Lower leg skin (tissue), 4 donors: Measurements from ENCODE around the gene HDGFL2. TPM values are rescaled to one million over a fixed set of nuclear protein-coding genes. Genes with fewer than 3 reads are reported as not detected.

Experiments
- DNase-seq, 2 donors: peaks; one replicate each; pipeline ENCODE4 v3.0.0-alpha.2; 2019; ENCODE audit warnings: low spot score in 2 of 2
- H3K4me3 ChIP-seq: fragments of 200-600 bp; sonication (generic); 2 replicates; pipeline ENCODE4 v1.5.1; 2017; ENCODE audit warnings: mild to moderate bottlenecking, low read depth; ENCODE audit not compliant: poor library complexity, severe bottlenecking
- CTCF ChIP-seq, 3 donors: fragments of 450-650 bp; IDR thresholded peaks; one replicate each; pipeline ENCODE4 v1.5.1; 2016; ENCODE audit warnings: antibody characterized with exemption in 3 of 3, mild to moderate bottlenecking in 3 of 3, moderate library complexity in 2 of 3
- POLR2A ChIP-seq, 2 donors: fragments of 450-650 bp; IDR thresholded peaks; one replicate each; pipeline ENCODE4 v1.6.1; 2016 to 2017; ENCODE audit warnings: antibody characterized with exemption in 2 of 2, mild to moderate bottlenecking in 1 of 2, moderate library complexity in 1 of 2
- WGBS, 2 donors: methylation state at CpG; one replicate each; pipeline ENCODE4 v1.1.5; 2018; 5-methylcytosine and 5-hydroxymethylcytosine counted together
- intact Hi-C: fragments of 100-400 bp; cut with DNase I; formaldehyde crosslinking; loops from one replicate; pipeline ENCODE4 v1.15.0; 2023; ENCODE audit warnings: low total_unique reads
- total RNA-seq, 4 donors: library from RNA; depleted of rRNA; stranded (reverse); fragments of >200 nt; gene quantifications; one replicate each; pipeline ENCODE4 v1.1.0, GENCODE V29; 2016

Gene HDGFL2
- total RNA-seq, 4 donors from 2014 or later = 20.9 to 36.4 (median 30.1) TPM

DNA sequence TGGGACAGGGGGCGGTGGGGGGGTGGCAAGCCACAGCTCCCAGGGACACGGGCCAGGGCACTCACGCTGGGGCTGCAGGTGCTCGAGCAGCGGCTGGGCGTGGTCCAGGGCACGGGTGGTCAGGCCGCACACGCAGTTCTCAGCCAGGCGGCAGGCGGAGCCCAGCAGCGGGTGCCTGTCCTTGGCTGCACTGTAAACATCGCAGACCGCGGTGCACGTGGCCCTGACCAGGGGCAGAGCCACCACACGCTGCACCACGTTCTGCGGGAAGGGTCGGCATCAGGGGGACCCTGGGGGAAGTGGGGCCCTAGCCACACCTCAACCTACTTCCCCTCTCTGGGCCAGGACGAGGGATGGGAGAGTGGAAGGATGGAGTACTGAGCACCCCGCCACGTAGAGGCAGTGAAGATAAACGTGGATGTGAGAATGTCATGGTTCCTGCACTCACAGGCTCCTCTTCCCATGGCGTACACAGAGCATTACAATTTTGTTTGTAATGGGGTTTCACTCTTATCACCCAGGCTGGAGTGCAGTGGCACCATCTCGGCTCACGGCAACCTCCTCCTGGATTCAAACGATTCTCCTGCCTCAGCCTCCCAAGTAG is 59.6 kb downstream of the HDGFL2 start:
- intact Hi-C loops = no loop called here
- WGBS, 2 donors = 63 to 65% methylated on average over 20 of the region's 28 CpGs
- no peak for DNase-seq
- TF ChIP-seq POLR2A (IDR thresholded peaks at IDR 0.05) (no peak), CTCF (IDR thresholded peaks at IDR 0.05) (no peak)
- H3K4me3 ChIP-seq = no peak overlapping the region

DNA sequence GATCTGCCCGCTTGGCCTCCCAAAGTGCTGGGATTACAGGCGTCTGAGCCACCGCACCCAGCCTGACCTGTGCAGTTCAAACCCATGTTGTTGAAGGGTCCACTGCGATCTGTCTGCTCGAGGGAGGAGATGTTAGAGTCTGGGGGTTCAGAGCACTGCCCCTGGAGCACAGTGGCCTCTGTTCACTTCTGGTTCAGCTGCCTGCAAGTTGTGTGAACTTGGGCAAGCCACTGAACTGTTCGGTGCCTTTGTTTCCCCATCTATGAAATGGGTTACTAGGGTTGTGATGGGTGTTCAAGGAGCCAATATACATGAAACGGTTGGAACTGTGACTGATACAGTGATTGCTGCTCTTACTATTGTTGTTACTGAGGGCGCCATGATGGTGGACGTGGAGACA is 61.2 kb downstream of the HDGFL2 start:
- no peak overlapping the region for H3K4me3 ChIP-seq
- DNase-seq = no peak
- intact Hi-C loops = no loop called here
- 75 to 77% methylated on average over 9 of the region's 9 CpGs for WGBS, 2 donors
- no peak for TF ChIP-seq POLR2A (IDR thresholded peaks at IDR 0.05)
- no peak for TF ChIP-seq CTCF (IDR thresholded peaks at IDR 0.05)

GRCh38 chr19:4533835-4534424 is 61.8 kb downstream of the HDGFL2 start:
- intact Hi-C loops = no loop called here
- 69 to 82% methylated on average over 9 of the region's 9 CpGs for WGBS, 2 donors
- TF ChIP-seq POLR2A (IDR thresholded peaks at IDR 0.05) (no peak), CTCF (IDR thresholded peaks at IDR 0.05) (no peak)
- no peak overlapping the region for H3K4me3 ChIP-seq
- DNase-seq = no peak

DNA sequence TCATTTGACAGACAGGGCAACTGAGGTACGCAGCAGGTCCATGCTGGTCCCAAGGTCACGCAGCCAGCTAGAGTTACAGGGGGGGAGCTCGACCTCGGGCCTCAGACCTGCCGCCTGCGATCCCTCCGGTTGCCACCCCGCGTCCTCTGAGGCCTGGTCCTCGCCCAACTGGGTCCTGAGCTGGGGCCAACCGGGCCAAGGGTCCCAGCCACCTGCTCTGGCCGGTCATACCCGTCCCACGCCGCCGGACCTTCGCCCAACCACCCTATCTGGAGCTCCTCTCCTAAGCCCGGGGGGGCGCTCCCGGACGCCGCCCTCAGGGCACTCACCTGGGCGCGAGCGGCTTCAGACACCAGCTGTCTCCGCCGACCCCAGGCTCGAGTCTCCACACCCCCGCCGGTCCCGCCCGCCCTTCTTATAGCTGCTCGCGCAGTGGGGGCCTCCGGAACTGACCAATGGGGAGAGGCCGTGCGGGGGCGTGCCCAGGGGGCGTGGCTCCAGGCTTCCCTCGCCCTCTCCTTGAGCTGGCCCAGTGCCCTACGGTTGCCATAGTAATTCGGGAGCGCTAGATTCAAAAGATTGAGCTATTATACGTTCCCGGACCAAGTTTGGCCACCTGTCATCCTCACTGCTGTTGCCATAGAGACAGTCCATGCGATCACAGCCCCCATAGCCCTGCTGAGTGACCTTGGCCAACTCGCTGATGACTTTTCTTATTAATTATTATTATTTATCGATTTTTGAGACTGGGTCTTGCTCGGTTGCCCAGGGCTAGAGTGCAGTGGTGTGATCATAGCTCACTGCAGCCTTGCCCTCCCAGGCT is 63.0 kb downstream of the HDGFL2 start, which contains the start of gene PLIN5:
PLIN5 (minus strand) TSS at position 389 of the 823 bp plus-strand sequence. CDS start 1,150 bp downstream, outside the sequence.
- DNase-seq = no peak
- 11 to 16% methylated on average over 20 to 32 of the region's 49 CpGs for WGBS, 2 donors
- intact Hi-C loops = no loop called here
- TF ChIP-seq CTCF (IDR thresholded peaks at IDR 0.05) = no peak
- no peak for TF ChIP-seq POLR2A (IDR thresholded peaks at IDR 0.05)
- no peak within 1 kb of the TSS for H3K4me3 ChIP-seq

DNA sequence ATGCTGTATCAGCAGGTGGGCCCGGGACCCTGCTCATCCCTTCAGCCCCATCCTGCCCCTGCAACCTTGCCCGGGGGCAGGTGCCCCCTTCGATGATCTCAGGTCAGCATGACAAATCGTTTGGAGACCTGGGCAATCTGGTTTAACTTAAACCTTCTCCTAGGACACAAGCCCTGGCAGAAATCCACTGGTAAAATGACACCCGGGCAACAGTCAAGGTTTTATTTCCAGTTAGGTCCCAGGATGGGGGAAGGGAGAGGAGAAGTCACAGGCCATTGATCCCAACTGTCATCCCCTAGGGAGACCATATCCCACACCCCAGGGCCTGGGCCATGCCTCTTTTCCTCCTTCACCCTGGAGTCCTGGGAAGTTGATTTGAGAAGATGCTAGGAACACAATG is 64.7 kb downstream of the HDGFL2 start:
- 30 to 60% methylated on average over 5 of the region's 5 CpGs for WGBS, 2 donors
- intact Hi-C loops = no loop called here
- no peak overlapping the region for H3K4me3 ChIP-seq
- no peak for TF ChIP-seq POLR2A (IDR thresholded peaks at IDR 0.05)
- TF ChIP-seq CTCF (IDR thresholded peaks at IDR 0.05) = no peak
- DNase-seq = no peak
